ENCODE data around the gene DGKZ.
A peak's percentile ranks its signal among the peaks of the same experiment; 100 is the strongest.

Gene DGKZ

GRCh38 chr11:46330154-46330553 lies 17.1 kb upstream of the DGKZ start:
- no peak for DNase-seq

GRCh38 chr11:46330563-46331281 lies 16.5 kb upstream of the DGKZ start:
- peak; percentile 52 to 62 for DNase-seq

- peak; percentile 49 to 62 for DNase-seq
These were observed 15.8 kb upstream of the DGKZ start for GRCh38 chr11:46331282-46331984.

- no peak for DNase-seq
These were observed 15.1 kb upstream of the DGKZ start for GRCh38 chr11:46332093-46332567.

DNA sequence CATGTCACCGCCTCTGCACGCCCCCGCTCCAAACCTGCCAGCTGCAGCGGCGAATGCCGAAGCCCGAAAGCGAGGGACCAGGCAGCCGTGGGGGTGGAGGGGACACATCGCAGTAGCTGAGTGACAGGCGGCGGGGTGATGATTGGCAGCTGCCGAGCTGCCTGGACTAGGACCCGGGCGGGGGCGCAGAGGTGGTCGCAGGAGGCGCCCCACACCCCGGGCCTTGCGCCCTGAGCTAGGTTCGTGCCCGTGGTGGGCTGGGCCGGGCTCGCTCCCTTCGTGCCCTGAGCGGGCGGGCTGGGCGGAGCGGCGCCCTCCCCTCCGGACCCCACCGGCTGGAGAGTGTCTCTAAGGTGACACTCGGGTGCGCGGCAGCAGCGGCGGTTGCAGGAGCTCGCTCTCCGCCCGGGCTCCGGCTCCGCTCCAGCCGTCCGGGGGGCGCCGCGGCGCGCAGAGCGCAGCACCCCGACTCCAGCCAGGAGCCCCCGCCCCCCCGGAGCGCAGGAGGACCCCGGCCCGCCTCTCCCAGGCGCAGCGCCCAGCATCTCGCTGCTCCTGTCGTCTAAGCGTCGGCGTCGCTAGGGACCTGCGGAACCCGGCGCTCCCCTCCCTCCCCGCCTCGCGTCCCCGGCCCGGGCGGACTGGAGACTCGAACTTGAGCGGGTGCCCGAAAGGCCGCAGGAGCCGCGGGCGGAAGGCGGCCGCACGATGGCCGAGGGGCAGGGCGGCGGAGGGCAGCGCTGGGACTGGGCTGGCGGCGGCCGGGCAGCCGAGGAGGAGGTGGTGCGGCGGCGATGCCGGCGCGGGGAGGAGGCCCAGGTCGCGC lies 14.5 kb upstream of the DGKZ start:
- DNase-seq, result no peak

- DNase-seq, result peak in 1 of 2 experiments; percentile 16
These were observed 13.8 kb upstream of the DGKZ start for GRCh38 chr11:46333394-46333947.

DNA sequence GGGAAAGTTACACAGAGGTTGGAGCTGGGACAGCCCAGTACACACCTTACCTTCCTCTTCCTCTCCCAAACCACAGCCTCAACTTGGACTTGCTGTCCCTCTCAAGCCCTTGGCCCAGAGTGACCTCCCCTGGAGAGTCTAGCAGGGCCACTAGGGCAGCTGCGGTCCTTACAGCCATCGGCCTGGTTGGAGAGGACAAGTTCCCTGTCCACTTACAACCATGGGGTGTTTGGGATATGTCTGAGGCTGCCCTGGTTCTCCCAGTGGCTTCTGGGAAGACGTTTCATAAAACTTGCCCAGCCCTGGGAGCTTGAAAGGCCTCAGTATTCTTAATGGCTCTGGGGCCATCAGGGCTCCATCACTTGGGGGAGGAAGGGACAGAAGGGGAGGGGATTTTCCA lies 13.1 kb upstream of the DGKZ start:
- DNase-seq, result no peak

- no peak for DNase-seq
These were observed 12.0 kb upstream of the DGKZ start for GRCh38 chr11:46335271-46335670.

DNA sequence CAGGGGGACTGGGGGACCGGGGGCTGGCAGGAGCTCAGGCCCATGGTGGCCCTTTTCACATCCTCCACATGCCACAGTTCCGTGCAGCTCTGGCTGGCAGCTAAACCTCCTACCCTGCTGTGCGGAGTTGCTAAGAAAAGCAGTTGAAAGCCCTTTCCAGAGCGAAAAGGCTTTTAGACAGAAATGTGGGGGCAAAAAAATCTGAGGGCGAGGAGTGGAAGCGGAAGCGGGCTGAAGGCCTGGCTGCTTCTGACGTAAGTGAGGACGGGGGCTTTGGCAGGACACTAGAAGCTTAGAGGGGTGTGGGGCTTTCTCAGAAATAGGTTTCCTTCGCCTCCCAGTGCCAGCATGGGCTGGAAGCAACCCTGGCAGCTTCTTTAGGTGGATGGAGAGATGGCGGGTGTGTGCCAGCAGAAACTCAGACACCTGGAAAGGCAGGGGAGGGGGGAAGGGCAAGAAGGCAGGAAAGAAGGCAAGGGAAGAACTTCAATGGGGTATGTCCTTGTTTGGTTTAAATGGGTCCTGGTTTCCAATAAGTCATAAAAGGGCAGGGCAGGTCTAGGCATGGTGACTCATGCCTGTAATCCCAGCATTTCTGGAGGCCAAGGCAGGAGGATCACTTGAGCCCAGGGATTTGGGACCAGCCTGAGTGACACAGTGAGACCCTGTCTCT lies 11.2 kb upstream of the DGKZ start:
- peak in 1 of 2 experiments; percentile 22 for DNase-seq

- peak; percentile 88 to 93 for DNase-seq
These were observed 10.6 kb upstream of the DGKZ start for GRCh38 chr11:46336563-46337180.

DNA sequence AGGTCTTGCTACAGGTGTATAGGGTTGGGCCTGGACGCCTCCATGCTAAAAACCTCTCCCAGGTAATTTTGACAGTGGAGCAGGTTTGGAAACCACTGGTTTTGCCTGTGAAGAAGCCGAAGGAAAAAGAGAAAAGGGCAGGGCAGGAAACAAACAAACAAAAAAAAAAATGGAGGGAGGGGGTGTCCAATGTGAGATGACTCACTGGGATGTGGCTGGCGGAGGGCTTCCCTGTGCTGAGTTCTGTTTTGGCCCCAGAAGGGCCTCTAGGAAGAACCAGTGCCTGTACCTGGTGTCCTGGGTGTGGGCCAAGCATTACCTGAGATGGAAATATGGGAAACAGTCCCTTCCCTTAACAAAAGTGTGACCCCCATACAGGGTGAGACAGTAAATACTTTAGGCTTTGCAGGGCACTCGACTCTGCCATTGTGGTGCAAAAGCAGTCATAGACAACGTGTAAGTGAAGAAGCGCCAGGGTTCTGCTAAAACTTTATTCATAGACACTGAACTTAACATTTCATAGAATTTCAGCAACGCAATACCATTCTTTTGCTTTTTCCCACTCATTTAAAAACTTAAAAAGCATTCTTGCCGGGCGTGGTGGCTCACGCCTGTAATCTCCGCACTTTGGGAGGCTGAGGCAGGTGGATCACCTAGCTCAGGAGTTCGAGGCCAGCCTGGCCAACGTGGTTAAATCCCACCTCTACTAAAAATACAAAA lies 9.5 kb upstream of the DGKZ start:
- no peak for DNase-seq

GRCh38 chr11:46338636-46338987 lies 8.7 kb upstream of the DGKZ start:
- no peak for DNase-seq

GRCh38 chr11:46338988-46339666 lies 8.1 kb upstream of the DGKZ start:
- DNase-seq, result no peak

- DNase-seq, result no peak
These were observed 7.4 kb upstream of the DGKZ start for GRCh38 chr11:46339816-46340215.

DNA sequence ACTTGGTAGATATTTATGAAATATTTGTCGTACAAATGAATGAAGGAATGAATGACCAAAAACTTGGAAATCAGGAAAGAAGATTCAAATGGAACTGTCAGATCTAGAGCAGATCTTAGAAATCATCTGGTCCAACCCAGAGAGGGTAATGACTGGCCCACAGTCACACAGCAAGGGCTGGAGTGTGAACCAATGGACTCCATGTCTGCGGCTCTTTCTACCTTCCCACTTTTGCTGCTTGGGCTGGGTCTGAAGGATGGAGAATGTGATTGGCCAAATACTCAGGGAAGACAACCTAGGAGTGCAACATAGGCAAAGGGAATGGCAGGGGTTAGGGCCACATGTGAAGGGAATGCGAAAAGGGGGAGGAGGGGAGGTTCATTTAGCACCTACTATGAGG lies 5.8 kb upstream of the DGKZ start:
- no peak for DNase-seq

GRCh38 chr11:46342239-46342638 lies 5.0 kb upstream of the DGKZ start:
- DNase-seq, result peak; percentile 95

- DNase-seq, result no peak
These were observed 3.7 kb upstream of the DGKZ start for GRCh38 chr11:46343520-46343919.

GRCh38 chr11:46345131-46345597 lies 2.1 kb upstream of the DGKZ start:
- DNase-seq, result peak; percentile 75 to 85

GRCh38 chr11:46345881-46346484 lies 1.3 kb upstream of the DGKZ start:
- DNase-seq, result peak in 1 of 2 experiments; percentile 34

DNA sequence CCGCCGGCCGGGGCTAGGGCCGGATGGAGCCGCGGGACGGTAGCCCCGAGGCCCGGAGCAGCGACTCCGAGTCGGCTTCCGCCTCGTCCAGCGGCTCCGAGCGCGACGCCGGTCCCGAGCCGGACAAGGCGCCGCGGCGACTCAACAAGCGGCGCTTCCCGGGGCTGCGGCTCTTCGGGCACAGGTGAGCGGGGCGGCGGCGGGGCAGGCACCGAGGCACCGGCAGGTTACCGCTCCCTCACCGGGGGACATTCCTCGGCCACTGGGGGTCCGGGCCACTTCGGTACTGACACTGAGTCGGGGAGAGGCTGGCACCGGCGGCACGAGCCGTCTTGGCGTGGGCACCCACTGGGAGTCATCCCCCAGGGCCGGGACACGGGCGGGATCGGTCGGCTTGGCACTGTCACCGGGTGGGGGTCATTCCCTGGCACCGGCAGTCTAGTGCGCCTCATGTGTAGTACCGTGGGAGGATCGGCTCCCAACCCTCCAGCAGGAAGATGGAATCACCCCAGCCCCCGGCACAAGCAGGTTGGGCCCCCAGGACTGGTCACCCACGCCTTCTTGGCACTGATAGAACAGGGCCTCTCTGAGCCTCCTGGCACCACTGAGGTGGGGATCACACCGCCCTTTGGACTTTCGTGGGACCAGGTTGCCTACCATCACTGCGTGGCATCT lies 511 bp downstream of the DGKZ start:
- no peak for DNase-seq

Data from Kasumi-1 (cell line).